Subcutaneous adipose tissue (tissue), 4 donors: ENCODE results near the gene TOP3A. TPM values are rescaled to one million over a fixed set of nuclear protein-coding genes. Genes with fewer than 3 reads are reported as not detected.

Source experiments
- total RNA-seq, 4 donors: library from RNA; depleted of rRNA; stranded (reverse); fragments of >200 nt; gene quantifications; one replicate each; pipeline ENCODE4 v1.1.0, GENCODE V29; 2016
- TF ChIP-seq, protein P1 (sequence below): fragments of 450-650 bp; IDR thresholded peaks from one replicate; pipeline ENCODE4 v1.5.1; 2016; ENCODE audit warnings: low read depth, mild to moderate bottlenecking, control low read depth, antibody characterized with exemption, moderate library complexity

TOP3A gene
- total RNA-seq, 4 donors from 2014 or later, result 20.9 to 32.2 (median 27.6) TPM

DNA sequence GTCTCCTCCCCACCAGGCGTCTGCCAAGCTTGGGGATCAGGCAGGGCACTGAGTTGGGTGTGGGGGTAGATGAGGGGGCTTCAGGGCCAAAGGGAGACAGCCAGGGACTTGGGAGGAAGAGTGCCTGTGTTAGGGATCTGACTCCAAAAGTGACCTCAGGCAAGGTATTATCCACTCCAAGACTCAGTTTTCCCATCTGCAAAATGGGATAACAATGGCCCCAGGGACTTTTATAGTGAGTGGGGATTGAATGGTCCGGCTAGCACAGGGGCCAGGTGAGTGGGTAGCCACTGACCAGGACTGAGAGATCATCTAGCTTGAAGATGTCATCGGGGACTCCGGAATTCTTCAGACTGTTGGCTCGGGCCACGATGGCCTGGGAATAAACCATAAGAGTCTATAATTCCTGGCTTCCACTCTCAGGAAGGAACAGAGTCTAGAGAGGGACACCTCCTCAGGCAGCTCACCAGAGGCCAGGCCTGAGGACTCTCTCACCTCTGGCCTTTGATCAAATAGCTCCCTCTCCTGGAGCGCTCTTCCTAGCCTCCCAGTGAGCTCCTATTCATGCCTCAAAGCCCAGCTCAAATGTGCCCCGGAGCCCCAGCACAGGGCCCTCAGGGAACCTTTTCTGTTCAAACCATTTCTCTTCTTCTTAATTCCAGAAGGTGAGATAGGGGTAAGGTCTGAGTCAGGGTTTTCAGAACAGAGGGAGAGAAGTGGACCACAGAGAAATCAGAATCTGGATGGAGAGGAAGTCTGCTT, 59.7 kb downstream of the TOP3A start:
- TF ChIP-seq, protein P1, sequence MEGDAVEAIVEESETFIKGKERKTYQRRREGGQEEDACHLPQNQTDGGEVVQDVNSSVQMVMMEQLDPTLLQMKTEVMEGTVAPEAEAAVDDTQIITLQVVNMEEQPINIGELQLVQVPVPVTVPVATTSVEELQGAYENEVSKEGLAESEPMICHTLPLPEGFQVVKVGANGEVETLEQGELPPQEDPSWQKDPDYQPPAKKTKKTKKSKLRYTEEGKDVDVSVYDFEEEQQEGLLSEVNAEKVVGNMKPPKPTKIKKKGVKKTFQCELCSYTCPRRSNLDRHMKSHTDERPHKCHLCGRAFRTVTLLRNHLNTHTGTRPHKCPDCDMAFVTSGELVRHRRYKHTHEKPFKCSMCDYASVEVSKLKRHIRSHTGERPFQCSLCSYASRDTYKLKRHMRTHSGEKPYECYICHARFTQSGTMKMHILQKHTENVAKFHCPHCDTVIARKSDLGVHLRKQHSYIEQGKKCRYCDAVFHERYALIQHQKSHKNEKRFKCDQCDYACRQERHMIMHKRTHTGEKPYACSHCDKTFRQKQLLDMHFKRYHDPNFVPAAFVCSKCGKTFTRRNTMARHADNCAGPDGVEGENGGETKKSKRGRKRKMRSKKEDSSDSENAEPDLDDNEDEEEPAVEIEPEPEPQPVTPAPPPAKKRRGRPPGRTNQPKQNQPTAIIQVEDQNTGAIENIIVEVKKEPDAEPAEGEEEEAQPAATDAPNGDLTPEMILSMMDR, result no peak

GRCh38 chr17:18253947-18254821, 60.6 kb downstream of the TOP3A start:
- TF ChIP-seq, protein P1, result no peak

DNA sequence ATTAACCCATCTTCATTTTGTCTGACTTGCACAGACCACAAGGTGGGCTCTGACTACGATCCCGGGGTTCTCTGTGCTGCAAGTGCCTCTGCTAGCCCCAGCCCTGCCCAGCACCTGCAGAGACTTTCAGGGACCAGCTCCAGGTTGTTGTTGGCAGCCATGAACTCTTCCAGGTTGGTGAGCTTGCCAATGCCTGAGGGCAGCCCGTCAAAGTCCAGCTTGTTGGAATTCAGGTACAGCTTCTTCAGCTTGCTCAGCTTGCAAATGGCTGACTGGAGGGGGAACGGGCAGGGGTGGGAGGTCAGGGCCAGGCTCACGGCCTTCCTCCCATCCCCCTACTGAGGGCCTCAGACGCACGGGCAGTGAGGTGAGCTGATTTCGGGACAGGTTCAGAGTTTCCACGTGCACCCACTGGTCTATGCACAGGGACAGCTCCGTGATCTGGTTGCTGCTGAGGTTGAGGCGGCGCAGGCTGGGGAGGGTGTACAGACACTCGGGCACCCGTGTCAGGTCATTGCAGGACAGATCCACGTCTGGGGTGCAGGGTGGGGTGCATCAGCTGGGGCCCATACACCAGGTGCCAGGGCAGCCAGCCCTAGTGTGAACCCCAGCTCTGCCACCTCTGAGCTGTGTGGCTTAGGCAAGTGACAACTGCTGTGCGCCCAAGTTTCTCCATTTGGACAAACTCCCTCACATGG, 61.5 kb downstream of the TOP3A start:
- TF ChIP-seq, protein P1, result no peak

DNA sequence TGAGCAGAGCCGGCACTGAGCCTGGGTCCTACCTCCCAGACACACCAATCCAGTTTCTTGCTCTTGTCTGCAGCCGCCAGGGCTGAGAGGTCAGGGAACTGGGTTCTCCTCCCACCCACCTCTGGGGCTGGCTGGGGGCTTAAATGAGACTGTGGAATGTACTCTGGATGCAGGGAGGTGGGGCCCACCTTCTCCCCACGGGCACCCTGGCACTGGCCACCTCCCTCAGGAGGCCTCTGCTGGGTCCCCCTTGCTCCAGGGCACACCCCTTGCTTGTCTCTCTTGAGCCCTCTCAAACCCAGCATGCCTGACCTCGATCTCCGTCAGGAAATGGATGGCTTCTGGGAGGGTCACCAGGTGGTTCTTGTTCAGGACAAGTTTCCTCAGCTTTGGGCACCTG, 62.6 kb downstream of the TOP3A start:
- TF ChIP-seq, protein P1, result no peak

GRCh38 chr17:18251204-18251603, 63.6 kb downstream of the TOP3A start:
- TF ChIP-seq, protein P1, result no peak

- TF ChIP-seq, protein P1, result no peak
These were observed 64.1 kb downstream of the TOP3A start for GRCh38 chr17:18250708-18251107.

DNA sequence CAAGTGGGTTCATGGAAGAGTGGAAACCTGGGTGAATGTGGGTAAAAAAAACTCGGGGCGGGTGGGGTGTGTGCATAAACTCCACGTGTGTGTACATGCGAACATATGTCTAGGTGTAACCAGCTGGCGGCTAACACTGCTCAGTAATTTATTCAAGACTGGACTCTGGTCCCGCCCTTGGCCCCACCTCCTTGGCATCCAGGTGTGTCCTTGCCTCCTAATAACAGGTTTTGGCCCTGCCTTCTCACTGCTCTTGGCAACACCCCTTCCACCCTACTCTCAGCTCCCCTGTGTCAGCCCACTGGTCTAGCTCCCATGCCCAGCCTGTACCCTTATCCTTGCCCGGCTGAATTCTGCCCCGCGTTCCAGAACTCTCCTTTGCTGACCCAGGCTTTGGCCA, 64.5 kb downstream of the TOP3A start:
- TF ChIP-seq, protein P1, result no peak
